Memory B cell (primary cell): ENCODE data around the gene PSEN1.
"Not testable (repeated sequence)": the region's sequence is repeated elsewhere in the genome, so short reads cannot be mapped to it uniquely, and the experiment has no call there.

Source experiments
- ATAC-seq: fragments of 150-1000 bp; cut with Tn5 transposase; 2 replicates; pipeline ENCODE4 v1.10.0; 2021; ENCODE audit warnings: low read depth, mild to moderate bottlenecking, moderate library complexity
- DNase-seq, 2 donors: peaks; one replicate each; pipeline ENCODE4 v3.0.0; 2022; ENCODE audit warnings: low spot score in 2 of 2
- H3K27ac Mint-ChIP-seq: one replicate; pipeline ENCODE4 v1.8.0; 2022; ENCODE audit warnings: mild to moderate bottlenecking, moderate library complexity, mixed read lengths
- H3K27me3 Mint-ChIP-seq: one replicate; pipeline ENCODE4 v1.8.0; 2022; ENCODE audit warnings: mixed read lengths
- H3K36me3 Mint-ChIP-seq: one replicate; pipeline ENCODE4 v1.8.0; 2022; ENCODE audit warnings: mild to moderate bottlenecking, mixed read lengths
- H3K4me1 Mint-ChIP-seq: one replicate; pipeline ENCODE4 v1.8.0; 2022; ENCODE audit warnings: mixed read lengths
- H3K4me3 Mint-ChIP-seq: one replicate; pipeline ENCODE4 v1.8.0; 2022; ENCODE audit warnings: mild to moderate bottlenecking, moderate library complexity, mixed read lengths
- H3K9me3 Mint-ChIP-seq: one replicate; pipeline ENCODE4 v1.8.0; 2022; ENCODE audit warnings: mixed read lengths

The PSEN1 gene

DNA sequence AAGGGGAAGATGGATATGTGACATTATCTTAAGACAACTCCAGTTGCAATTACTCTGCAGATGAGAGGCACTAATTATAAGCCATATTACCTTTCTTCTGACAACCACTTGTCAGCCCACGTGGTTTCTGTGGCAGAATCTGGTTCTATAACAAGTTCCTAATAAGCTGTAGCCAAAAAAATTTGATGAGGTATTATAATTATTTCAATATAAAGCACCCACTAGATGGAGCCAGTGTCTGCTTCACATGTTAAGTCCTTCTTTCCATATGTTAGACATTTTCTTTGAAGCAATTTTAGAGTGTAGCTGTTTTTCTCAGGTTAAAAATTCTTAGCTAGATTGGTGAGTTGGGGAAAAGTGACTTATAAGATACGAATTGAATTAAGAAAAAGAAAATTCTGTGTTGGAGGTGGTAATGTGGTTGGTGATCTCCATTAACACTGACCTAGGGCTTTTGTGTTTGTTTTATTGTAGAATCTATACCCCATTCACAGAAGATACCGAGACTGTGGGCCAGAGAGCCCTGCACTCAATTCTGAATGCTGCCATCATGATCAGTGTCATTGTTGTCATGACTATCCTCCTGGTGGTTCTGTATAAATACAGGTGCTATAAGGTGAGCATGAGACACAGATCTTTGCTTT is 36.9 kb downstream of the PSEN1 start:
- ATAC-seq: peak; percentile 55

DNA sequence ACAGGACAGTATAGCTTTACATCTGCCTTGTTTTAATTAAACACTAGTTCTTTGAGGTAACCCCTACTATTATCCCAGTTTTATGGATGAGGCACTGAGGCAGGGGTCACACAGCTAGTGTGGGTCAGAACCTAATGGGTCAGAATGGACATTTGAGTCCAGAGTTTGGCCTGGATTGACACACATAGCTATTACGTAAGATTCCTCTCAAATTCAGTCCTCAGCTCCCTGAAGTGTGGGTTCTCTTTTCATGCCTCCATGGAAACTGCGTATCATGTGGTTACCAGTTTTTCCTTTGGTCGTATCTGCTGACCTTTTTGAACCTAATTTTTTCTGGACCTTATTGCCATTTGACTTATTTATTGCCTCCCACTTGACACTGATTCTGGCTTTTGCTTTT is 40.4 kb downstream of the PSEN1 start:
- no peak overlapping the region for H3K4me3 Mint-ChIP-seq

More for the DNA sequence above, 36.9 kb downstream of the PSEN1 start:
- Mint-ChIP-seq H3K36me3 (peaks cover 42% of the 10 kb centered on the region), H3K4me3 (no peak overlapping the region), H3K9me3 (no peaks in the 10 kb centered on the region), H3K27ac (no peak overlapping the region), H3K27me3 (no peaks in the 10 kb centered on the region), H3K4me1 (peaks cover 2% of the 10 kb centered on the region)
- peak in 1 of 2 donors; percentile 7 for DNase-seq

DNA sequence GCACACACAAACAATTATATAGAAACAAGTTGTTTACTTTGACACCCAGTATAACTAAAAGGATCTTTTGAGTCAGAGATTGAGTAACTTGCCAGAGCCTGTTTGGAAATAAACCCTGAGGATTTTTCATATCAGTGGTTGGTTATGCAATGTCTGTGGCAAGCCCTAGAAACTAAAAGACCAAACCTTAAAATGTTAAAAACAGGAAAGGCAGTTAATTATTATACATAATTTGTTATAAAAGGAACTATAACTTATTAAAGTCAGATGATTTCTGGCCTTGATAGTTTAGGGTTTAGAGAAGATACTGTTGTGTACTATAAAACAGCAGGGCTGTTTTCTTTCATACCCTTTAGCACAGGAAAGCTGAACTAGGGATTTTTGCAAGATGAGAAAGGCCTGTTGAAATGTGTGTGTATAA is 44.1 kb downstream of the PSEN1 start:
- Mint-ChIP-seq H3K27ac (no peak overlapping the region), H3K4me1 (no peaks in the 10 kb centered on the region), H3K9me3 (no peaks in the 10 kb centered on the region), H3K27me3 (no peaks in the 10 kb centered on the region), H3K4me3 (no peak overlapping the region), H3K36me3 (peaks cover 15% of the 10 kb centered on the region)
- DNase-seq: no peak
- ATAC-seq: no peak

More for the DNA sequence above, 40.4 kb downstream of the PSEN1 start:
- peak overlapping the region; percentile 14 for H3K27ac Mint-ChIP-seq
- DNase-seq (no peak), ATAC-seq (no peak)
- H3K9me3 Mint-ChIP-seq: no peaks in the 10 kb centered on the region
- peaks cover 2% of the 10 kb centered on the region for H3K4me1 Mint-ChIP-seq
- H3K27me3 Mint-ChIP-seq: no peaks in the 10 kb centered on the region
- H3K36me3 Mint-ChIP-seq: peaks cover 28% of the 10 kb centered on the region

DNA sequence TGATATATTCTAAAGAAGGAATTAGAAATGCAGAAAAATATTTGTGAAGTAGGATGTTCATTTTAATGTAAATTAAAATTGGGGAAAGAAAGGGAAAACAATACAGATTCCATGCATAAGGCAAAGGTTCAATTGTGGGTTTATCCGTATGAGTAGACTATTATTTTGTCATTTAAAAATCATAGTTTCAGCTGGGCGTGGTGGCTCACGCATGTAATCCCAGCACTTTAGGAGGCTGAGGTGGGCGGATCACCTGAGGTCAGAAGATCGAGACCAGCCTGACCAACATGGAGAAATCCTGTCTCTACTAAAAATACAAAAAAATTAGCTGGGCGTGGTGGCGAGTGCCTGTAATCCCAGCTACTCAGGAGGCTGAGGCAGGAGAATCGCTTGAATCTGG is 44.7 kb downstream of the PSEN1 start:
- DNase-seq, H3K27ac Mint-ChIP-seq, H3K9me3 Mint-ChIP-seq, H3K4me1 Mint-ChIP-seq, H3K27me3 Mint-ChIP-seq, ATAC-seq, H3K4me3 Mint-ChIP-seq: not testable (repeated sequence)
- peaks cover 15% of the 10 kb centered on the region for H3K36me3 Mint-ChIP-seq

DNA sequence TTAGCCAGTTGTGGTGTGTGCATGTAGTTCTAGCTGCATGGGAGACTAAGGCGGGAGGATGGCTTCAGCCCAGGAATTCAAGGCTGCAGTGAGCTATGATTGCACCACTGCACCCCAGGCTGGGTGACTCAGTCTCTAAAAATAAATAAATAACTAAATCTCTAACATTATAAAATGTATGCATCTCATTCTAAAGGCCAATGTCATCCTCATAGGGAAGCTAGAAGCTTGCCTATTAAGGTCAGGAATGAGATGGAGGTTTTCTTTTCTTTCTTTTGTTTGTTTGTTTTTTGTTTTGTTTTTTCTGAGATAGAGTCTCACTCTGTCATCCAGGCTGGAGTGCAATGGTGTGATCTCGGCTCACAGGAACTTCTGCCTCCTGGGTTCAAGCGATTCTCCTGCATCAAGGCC is 52.2 kb downstream of the PSEN1 start:
- Mint-ChIP-seq H3K27me3 (no peaks in the 10 kb centered on the region), H3K36me3 (peaks cover 22% of the 10 kb centered on the region), H3K9me3 (no peaks in the 10 kb centered on the region), H3K4me1 (no peaks in the 10 kb centered on the region), H3K27ac (peak overlapping the region; percentile 50), H3K4me3 (no peak overlapping the region)
- DNase-seq (no peak), ATAC-seq (no peak)

DNA sequence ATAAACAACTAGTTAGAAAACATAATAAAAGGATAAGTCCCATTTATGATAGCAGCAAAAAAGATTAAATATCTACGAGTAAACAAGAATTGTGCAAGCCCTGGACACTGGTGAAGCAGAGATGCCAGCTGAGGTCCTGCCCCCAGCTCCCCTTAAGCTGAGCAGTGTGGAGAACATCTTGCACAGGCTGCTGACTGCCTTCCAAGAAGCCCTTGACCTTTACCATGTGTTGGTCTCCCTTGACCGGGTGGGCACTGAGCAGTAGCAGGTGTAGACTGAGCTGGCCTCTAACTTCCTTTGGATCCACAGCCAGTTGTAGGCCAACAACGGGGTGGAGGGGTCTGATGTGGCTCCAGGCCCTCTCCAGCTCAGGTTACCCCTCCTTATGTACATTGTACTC is 53.3 kb downstream of the PSEN1 start:
- DNase-seq: no peak
- Mint-ChIP-seq H3K36me3 (peaks cover 25% of the 10 kb centered on the region), H3K27ac (peak overlapping the region; percentile 14), H3K27me3 (no peaks in the 10 kb centered on the region), H3K9me3 (no peaks in the 10 kb centered on the region), H3K4me1 (no peaks in the 10 kb centered on the region), H3K4me3 (no peak overlapping the region)
- ATAC-seq: no peak

DNA sequence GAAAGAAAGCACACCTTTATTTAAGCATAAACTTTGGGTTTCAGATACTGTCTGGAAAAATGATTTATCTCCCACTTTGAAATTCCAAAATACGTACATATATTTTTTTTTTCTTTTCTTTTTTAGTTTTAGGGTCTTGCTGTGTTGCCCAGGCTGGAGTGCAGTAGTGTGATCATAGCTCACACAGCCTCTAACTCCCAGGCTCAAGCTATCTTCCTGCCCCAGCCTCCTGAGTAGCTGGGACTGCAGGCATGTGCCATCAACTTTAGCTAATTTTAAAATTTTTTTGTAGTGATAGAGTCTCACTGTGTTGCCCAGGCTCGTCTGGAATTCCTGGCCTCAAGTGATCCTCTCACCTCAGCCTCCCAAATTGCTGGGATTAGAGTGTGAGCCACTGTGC is 55.1 kb downstream of the PSEN1 start:
- no peaks in the 10 kb centered on the region for H3K27me3 Mint-ChIP-seq
- no peak overlapping the region for H3K4me3 Mint-ChIP-seq
- H3K9me3 Mint-ChIP-seq: no peaks in the 10 kb centered on the region
- peaks cover 29% of the 10 kb centered on the region for H3K36me3 Mint-ChIP-seq
- H3K27ac Mint-ChIP-seq: no peak overlapping the region
- DNase-seq (no peak), ATAC-seq (no peak)
- no peaks in the 10 kb centered on the region for H3K4me1 Mint-ChIP-seq

DNA sequence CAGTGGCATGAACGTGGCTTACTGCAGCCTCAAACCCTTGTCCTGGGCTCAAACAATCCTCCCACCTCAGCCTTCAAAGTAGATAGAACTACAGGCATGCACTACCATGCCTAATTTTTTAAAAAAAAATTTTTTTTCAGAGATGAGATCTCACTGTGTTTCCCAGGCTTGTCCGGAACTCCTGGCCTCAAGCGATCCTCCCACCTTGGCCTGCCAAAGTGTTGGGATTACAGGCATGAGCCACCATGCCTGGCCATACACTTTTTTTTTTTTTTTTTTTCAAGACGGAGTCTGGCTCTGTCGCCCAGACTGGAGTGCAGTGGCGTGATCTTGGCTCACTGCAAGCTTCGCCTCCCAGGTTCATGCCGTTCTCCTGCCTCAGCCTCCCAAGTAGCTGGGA is 58.0 kb downstream of the PSEN1 start:
- H3K4me1 Mint-ChIP-seq, ATAC-seq, H3K27me3 Mint-ChIP-seq, H3K9me3 Mint-ChIP-seq, DNase-seq, H3K4me3 Mint-ChIP-seq, H3K27ac Mint-ChIP-seq: not testable (repeated sequence)
- peaks cover 36% of the 10 kb centered on the region for H3K36me3 Mint-ChIP-seq

DNA sequence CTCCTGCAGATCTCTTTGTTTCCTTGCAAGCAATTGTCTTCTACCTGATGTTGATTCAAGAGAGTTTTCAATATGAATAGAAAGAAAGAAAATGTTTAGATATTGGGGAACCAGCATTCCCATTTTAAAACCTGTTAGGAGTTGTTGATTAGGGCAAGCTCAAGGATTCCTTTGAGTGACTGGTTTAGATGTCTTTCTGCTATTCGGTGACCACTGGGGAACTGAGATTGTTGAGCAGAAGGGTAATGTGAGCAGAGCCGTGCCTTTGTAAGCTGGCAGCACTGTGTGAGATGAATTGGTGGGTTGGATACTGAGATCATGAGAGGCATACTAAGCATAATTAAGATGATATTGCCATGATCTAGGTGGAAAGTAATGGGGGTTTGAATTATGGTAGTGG is 61.9 kb downstream of the PSEN1 start:
- no peak for ATAC-seq
- H3K36me3 Mint-ChIP-seq: peaks cover 39% of the 10 kb centered on the region
- no peak overlapping the region for H3K4me3 Mint-ChIP-seq

DNA sequence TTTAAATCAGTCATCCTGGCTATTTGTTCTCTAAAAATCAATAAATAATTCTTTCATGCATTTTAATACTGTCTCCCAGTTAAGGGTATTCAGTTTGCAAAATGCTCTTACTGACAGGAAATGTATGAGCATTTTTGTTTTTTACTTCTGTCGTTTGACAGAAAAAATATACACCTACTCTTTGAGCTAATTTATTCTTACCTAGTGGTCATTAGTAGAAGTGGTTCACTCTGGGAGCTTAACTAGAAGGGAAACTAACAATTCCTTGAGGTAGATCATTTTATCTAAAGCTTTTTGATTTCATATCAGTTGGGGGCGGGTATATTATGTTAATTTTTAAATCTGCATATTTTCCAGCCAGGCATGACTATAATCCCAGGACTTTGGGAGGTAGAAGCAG is 67.2 kb downstream of the PSEN1 start:
- H3K4me3 Mint-ChIP-seq: no peak overlapping the region
- no peak for ATAC-seq
- peaks cover 52% of the 10 kb centered on the region for H3K36me3 Mint-ChIP-seq
- no peak overlapping the region for H3K27ac Mint-ChIP-seq
- no peaks in the 10 kb centered on the region for H3K9me3 Mint-ChIP-seq
- DNase-seq: no peak
- H3K4me1 Mint-ChIP-seq: no peaks in the 10 kb centered on the region
- no peaks in the 10 kb centered on the region for H3K27me3 Mint-ChIP-seq

More for the DNA sequence above, 61.9 kb downstream of the PSEN1 start:
- Mint-ChIP-seq H3K9me3 (no peaks in the 10 kb centered on the region), H3K27me3 (no peaks in the 10 kb centered on the region), H3K4me1 (no peaks in the 10 kb centered on the region), H3K27ac (no peak overlapping the region)
- no peak for DNase-seq

DNA sequence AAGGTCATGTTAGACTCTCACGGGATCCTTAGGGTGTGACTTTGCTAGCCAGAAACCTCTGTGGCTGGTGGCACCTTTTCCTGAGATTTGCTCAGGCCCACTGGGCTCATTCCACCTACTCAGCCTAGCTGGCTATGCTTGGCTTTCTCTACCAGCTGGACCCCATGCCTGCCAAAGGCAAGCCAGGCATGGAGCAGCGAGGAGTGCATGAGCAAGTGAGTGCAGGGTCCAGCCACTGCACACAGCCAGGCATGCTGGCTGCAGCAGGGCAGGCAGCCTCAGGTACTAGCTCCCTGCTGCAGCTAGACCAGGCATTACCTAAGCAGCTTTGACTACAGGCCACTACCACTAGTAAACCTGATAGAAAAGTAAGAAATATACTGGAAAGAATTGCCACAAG is 71.3 kb downstream of the PSEN1 start:
- ATAC-seq (no peak), DNase-seq (no peak)
- H3K27me3 Mint-ChIP-seq: no peaks in the 10 kb centered on the region
- no peak overlapping the region for H3K4me3 Mint-ChIP-seq
- no peaks in the 10 kb centered on the region for H3K9me3 Mint-ChIP-seq
- peaks cover 47% of the 10 kb centered on the region for H3K36me3 Mint-ChIP-seq
- no peak overlapping the region for H3K27ac Mint-ChIP-seq
- no peaks in the 10 kb centered on the region for H3K4me1 Mint-ChIP-seq

DNA sequence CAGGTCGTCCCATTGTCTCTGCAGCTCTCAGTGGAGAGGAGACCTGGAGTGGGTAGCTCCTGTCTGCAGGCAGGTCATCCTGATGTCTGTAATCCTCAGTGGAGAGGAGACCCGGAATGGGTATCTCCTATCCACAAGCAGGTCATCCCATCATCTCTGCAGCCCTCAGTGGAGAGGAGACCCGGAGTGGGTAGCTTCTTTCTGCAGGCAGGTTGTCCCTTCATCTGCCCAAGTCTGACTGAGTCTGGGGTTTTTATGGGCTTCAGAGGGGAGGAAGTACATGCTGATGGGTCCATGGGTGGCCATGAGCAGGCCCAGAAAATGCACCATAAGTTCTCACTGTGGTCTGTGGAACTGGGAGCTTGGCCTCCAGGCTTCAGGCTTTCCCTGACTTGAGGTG is 72.1 kb downstream of the PSEN1 start:
- DNase-seq (no peak), ATAC-seq (no peak)
- H3K4me1 Mint-ChIP-seq: no peaks in the 10 kb centered on the region
- H3K4me3 Mint-ChIP-seq: no peak overlapping the region
- no peak overlapping the region for H3K27ac Mint-ChIP-seq
- no peaks in the 10 kb centered on the region for H3K27me3 Mint-ChIP-seq
- no peaks in the 10 kb centered on the region for H3K9me3 Mint-ChIP-seq
- peaks cover 48% of the 10 kb centered on the region for H3K36me3 Mint-ChIP-seq

DNA sequence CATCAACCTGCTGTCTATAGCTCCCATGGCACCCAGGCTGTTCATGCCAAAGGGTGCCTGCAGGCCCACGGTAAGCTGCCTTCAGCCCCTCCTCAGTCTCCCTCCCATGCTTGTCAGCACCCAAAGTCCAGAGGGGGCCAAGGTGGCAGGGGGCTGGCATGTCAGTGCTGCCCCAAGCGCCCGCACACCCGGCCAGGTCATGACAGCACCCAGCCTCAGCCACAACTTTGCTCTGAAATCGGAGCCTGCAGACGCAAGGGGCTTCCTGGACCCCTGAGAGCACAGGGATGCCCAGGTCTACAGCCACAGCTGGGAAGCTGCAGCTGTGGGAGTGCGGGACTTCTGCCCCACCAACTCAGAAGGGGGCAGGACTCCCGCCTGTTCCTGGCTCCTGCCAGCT is 72.5 kb downstream of the PSEN1 start:
- no peaks in the 10 kb centered on the region for H3K27me3 Mint-ChIP-seq

DNA sequence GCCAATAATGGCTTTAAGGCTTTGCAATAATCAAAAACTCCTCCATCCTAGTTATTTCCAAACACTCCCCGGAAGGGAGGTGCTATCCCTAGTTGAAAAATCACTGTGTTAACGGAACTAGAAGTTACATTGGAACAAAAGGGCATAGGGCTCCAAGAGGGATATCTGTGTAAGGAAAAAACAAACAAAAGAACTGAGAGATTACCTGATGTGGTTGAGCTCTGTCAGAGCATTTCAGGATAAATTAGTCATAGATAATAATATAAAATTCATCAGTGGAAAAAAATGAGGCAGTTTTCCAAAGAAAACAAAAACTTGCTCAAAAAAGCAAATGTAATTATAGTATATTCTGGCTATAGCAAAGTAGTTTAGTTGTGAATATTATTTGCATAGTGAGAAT is 73.6 kb downstream of the PSEN1 start:
- DNase-seq: no peak
- Mint-ChIP-seq H3K27me3 (no peaks in the 10 kb centered on the region), H3K36me3 (peaks cover 45% of the 10 kb centered on the region), H3K4me3 (no peak overlapping the region), H3K9me3 (no peaks in the 10 kb centered on the region), H3K27ac (peak overlapping the region; percentile 45), H3K4me1 (no peaks in the 10 kb centered on the region)
- ATAC-seq: no peak

More for the DNA sequence above, 72.5 kb downstream of the PSEN1 start:
- H3K4me1 Mint-ChIP-seq: no peaks in the 10 kb centered on the region
- no peak overlapping the region for H3K4me3 Mint-ChIP-seq
- ATAC-seq: no peak
- no peak overlapping the region for H3K27ac Mint-ChIP-seq
- DNase-seq: no peak
- H3K36me3 Mint-ChIP-seq: peaks cover 47% of the 10 kb centered on the region
- no peaks in the 10 kb centered on the region for H3K9me3 Mint-ChIP-seq
